ENCODE results near the gene MS4A4E. TPM values are rescaled to one million over a fixed set of nuclear protein-coding genes. Genes with fewer than 3 reads are reported as not detected.

Gene MS4A4E
- total RNA-seq, 1 experiment from 2014 or later = not detected

Small RNA genes within 50 kb of the gene (microRNA-seq; reads per million reads assigned to microRNA genes)
- gene MIR6503 (ENCODE audit: borderline number of aligned reads, borderline replicate concordance) = not detected

Other genes with a start within 250 kb of the MS4A4E start
- gene OOSP4B, start 226.0 kb downstream of the MS4A4E start, total RNA-seq (2021) = not detected in 2 replicates
- gene OOSP2, start 202.7 kb downstream of the MS4A4E start, total RNA-seq (2021) = not detected in 2 replicates
- gene MS4A3, start 186.5 kb downstream of the MS4A4E start, total RNA-seq (2021) = not detected in 2 replicates
- gene MS4A2, start 154.5 kb downstream of the MS4A4E start, total RNA-seq (2021) = not detected in 2 replicates
- gene MS4A6A, start 60.1 kb downstream of the MS4A4E start, total RNA-seq (2021) = not detected in 2 replicates
- not detected in 2 replicates for gene MS4A4A, start 37.5 kb upstream of the MS4A4E start, total RNA-seq (2021)
- not detected in 2 replicates for gene MS4A6E, start 84.1 kb upstream of the MS4A4E start, total RNA-seq (2021)
- not detected in 2 replicates for gene MS4A7, start 135.4 kb upstream of the MS4A4E start, total RNA-seq (2021)
- not detected in 2 replicates for gene MS4A14, start 153.3 kb upstream of the MS4A4E start, total RNA-seq (2021)
- not detected in 2 replicates for gene MS4A5, start 186.4 kb upstream of the MS4A4E start, total RNA-seq (2021)
- not detected in 2 replicates for gene MS4A1, start 212.7 kb upstream of the MS4A4E start, total RNA-seq (2021)
- not detected in 2 replicates for gene MS4A12, start 249.6 kb upstream of the MS4A4E start, total RNA-seq (2021)

Data from PC-9 (cell line).